Measurements from ENCODE around the gene PLXNA2.

DNA sequence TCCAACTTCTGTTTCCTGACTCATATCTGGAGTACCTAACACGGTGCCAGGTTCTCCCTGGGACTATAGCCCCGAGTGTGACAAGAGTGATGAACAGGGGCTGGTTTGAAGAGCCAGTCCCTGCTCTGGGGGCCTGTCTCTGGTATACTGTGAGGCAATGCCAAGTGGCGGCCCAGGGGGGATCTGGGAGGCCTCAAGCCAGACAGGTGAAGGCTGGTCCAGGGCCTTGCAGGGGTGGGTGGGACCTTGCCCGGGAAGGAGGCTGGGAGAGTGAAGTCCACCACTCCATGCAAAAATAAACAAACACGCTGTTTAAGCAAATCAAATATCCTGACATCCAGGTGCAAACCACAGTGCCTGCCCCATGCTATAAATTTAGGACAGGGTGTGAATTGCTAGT, 6.8 kb upstream of the PLXNA2 start:
- TF ChIP-seq CTCF (IDR thresholded peaks at IDR 0.05) (no peak), POLR2A (IDR thresholded peaks at IDR 0.05) (no peak), POLR2AphosphoS5 (IDR thresholded peaks at IDR 0.05; ENCODE audit: insufficient read depth in 1 of 2, low read depth in 1 of 2) (no peak)

Data from vagina (tissue), 2 donors.